ENCODE measurements around the gene GRIK5.
"Not testable (repeated sequence)": the region's sequence is repeated elsewhere in the genome, so short reads cannot be mapped to it uniquely, and the experiment has no call there.

GRIK5 gene

DNA sequence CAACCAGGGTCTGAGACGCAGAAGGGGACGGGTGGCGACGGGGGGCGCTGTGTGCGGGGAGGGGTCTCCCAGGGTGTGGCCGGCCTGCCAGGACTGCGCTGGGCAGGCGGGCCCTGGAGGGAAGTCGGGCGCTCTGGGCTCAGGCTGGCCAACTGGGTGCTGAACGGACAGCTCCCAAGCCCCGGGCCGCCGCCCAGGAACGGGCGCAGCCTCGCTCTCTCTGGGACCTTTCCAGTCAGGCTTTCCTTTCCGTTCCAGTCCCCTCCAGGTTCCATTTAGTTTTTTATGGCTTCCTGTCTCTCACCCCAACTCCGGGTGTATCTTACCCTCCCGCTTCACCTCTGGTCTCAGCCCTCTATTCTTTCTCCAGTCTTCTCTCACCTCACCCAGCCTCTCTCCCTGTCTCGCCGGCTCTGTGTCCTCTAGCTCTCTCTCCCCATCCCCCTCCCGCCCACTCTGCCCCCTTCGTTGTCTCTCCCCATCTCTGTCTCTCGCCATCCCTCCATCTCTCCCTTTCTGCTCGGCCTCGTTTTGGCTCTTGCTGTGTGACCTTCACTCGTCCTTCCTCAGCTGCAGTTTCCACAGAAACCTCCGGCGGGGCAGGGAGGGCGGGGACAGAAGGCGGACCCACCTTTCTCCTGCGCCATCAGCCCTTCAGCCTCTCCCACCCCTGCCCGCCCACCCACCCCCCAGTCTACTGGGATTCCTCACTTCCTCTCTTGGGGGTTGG, 72.7 kb downstream of the GRIK5 start:
- Histone ChIP-seq H3K27me3 (ENCODE audit: control insufficient read depth in 1 of 2, insufficient read depth in 2 of 2, low read length in 2 of 2) (peaks cover 64 to 65% of the 10 kb centered on the region in 2 donors), H3K4me1 (ENCODE audit: control insufficient read depth, insufficient read depth, low read length) (peaks cover 23% of the 10 kb centered on the region), H3K9me3 (ENCODE audit: control insufficient read depth in 2 of 2, low read length in 2 of 2) (no peaks in the 10 kb centered on the region), H3K36me3 (ENCODE audit: control insufficient read depth in 2 of 2, insufficient read depth in 2 of 2, low read length in 2 of 2) (peaks cover 0 to 1% of the 10 kb centered on the region in 2 donors), H3K4me3 (ENCODE audit: low read length in 2 of 2) (peak overlapping the region; percentile 25 to 29), H3K9ac (ENCODE audit: low read length in 2 of 2) (no peak overlapping the region), H3K27ac (ENCODE audit: low read length) (no peak overlapping the region)

DNA sequence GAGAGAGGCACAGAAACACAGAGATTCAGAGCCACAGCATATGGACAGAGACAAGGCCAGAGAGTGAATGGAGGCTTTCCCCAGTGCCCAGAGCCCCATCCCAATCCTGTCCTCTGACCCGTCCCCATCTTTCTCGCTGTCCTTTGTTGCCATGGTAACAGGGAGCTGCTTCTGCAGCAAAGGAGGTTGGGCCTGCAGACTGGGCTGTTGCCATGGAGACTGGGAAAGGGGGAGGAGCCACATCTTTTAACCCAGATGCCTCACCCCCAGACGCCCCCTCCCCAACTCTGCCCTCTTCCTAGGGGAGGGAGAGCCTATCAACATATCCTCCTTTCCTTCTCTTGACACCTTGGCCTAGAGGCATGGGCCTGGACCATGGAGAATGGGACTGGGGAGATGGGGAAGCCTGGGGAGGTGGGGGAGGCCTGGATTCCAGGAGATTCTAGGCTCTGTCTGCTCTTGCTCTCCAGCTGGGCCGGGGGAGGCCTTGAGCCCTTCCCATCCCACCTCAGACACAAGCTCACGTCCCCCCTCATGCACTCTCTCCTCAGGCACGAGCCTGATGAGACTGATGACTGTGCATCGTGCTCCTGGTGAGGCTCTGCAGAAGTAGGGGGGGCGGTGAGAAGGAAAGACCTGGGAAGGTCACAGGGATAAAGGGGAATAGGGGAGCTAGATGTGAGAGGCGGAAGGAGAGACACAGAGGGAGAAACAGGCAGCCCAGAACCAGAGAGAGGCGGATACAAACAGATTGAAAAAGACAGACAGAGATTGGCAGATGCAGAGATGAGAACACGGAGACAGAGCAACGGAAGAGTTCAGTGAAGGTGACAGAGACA, 73.8 kb downstream of the GRIK5 start:
- Histone ChIP-seq H3K36me3 (ENCODE audit: control insufficient read depth in 2 of 2, insufficient read depth in 2 of 2, low read length in 2 of 2) (no peaks in the 10 kb centered on the region), H3K9ac (ENCODE audit: low read length in 2 of 2) (no peak overlapping the region), H3K27me3 (ENCODE audit: control insufficient read depth in 1 of 2, insufficient read depth in 2 of 2, low read length in 2 of 2) (peaks cover 64% of the 10 kb centered on the region in 2 donors), H3K4me1 (ENCODE audit: control insufficient read depth, insufficient read depth, low read length) (peaks cover 23% of the 10 kb centered on the region), H3K4me3 (ENCODE audit: low read length in 2 of 2) (no peak overlapping the region), H3K9me3 (ENCODE audit: control insufficient read depth in 2 of 2, low read length in 2 of 2) (no peaks in the 10 kb centered on the region), H3K27ac (ENCODE audit: low read length) (no peak overlapping the region)

DNA sequence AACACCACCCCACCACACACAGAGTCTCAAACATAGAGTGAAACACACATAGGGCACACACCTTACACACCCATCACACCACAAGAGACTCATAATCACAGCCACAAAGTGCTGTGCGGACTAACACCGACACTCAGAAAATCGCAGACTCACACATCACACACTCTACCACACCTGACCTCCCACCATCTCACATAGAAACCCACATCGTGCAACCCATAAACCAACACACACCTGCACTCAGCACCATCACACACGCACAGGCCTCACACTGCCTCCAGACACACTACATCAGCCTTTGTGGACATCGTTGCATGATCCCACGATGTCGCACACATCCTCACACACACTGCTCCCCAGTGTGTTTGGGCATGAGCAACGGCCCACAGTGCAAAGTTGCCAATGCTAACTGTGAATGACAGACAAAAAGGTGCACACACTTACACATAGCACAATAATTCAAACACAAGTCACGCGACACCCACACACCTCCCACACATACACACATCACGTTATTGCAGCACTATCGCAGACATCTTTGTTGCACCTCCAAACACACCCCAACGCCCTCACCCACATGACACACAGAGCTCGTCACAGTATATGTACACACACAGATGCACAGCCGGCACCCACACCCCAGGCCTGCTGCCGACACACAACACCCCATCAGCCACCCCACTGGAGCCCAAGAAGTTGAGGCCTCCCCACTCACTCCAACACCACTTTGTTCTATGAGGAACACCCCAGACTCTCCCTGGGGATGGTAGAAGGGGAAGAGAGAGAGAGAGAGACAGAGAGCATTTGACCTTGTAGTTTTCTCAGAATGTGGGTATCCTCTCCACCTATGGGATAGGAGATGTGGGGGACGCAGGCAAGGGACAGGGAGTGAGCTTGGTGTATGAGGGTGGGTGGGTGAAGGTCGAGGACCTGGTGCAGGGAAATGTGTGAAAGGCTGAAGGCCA, 74.7 kb downstream of the GRIK5 start:
- no peaks in the 10 kb centered on the region for H3K9me3 ChIP-seq (ENCODE audit: control insufficient read depth in 2 of 2, low read length in 2 of 2)
- H3K9ac ChIP-seq (ENCODE audit: low read length in 2 of 2), result no peak overlapping the region
- peaks cover 23% of the 10 kb centered on the region for H3K4me1 ChIP-seq (ENCODE audit: control insufficient read depth, insufficient read depth, low read length)
- no peaks in the 10 kb centered on the region for H3K36me3 ChIP-seq (ENCODE audit: control insufficient read depth in 2 of 2, insufficient read depth in 2 of 2, low read length in 2 of 2)
- peaks cover 63 to 69% of the 10 kb centered on the region in 2 donors for H3K27me3 ChIP-seq (ENCODE audit: control insufficient read depth in 1 of 2, insufficient read depth in 2 of 2, low read length in 2 of 2)
- H3K27ac ChIP-seq (ENCODE audit: low read length), result no peak overlapping the region
- no peak overlapping the region for H3K4me3 ChIP-seq (ENCODE audit: low read length in 2 of 2)

GRCh38 chr19:41994521-41994971, 75.5 kb downstream of the GRIK5 start:
- Histone ChIP-seq H3K4me1 (ENCODE audit: control insufficient read depth, insufficient read depth, low read length) (peaks cover 23% of the 10 kb centered on the region), H3K36me3 (ENCODE audit: control insufficient read depth in 2 of 2, insufficient read depth in 2 of 2, low read length in 2 of 2) (no peaks in the 10 kb centered on the region), H3K9me3 (ENCODE audit: control insufficient read depth in 2 of 2, low read length in 2 of 2) (no peaks in the 10 kb centered on the region), H3K27ac (ENCODE audit: low read length) (no peak overlapping the region), H3K4me3 (ENCODE audit: low read length in 2 of 2) (no peak overlapping the region), H3K9ac (ENCODE audit: low read length in 2 of 2) (no peak overlapping the region), H3K27me3 (ENCODE audit: control insufficient read depth in 1 of 2, insufficient read depth in 2 of 2, low read length in 2 of 2) (peaks cover 57 to 64% of the 10 kb centered on the region in 2 donors)

GRCh38 chr19:41993612-41994483, 76.2 kb downstream of the GRIK5 start, which contains the start of gene ATP1A3:
Gene ATP1A3, minus strand, starts transcription at chr19:41994230. Its CDS starts 154 bp downstream, at chr19:41994076.
- H3K9me3 ChIP-seq (ENCODE audit: control insufficient read depth in 2 of 2, low read length in 2 of 2), result no peaks in the 10 kb centered on the region
- peak within 1 kb of the TSS; percentile 40 to 44 for H3K4me3 ChIP-seq (ENCODE audit: low read length in 2 of 2)
- H3K36me3 ChIP-seq (ENCODE audit: control insufficient read depth in 2 of 2, insufficient read depth in 2 of 2, low read length in 2 of 2), result no peaks in the 10 kb centered on the region
- H3K27me3 ChIP-seq (ENCODE audit: control insufficient read depth in 1 of 2, insufficient read depth in 2 of 2, low read length in 2 of 2), result peaks cover 52 to 58% of the 10 kb centered on the region in 2 donors
- H3K27ac ChIP-seq (ENCODE audit: low read length), result no peak within 1 kb of the TSS
- no peak within 1 kb of the TSS for H3K9ac ChIP-seq (ENCODE audit: low read length in 2 of 2)
- peaks cover 20% of the 10 kb centered on the region for H3K4me1 ChIP-seq (ENCODE audit: control insufficient read depth, insufficient read depth, low read length)

- not testable (repeated sequence) for H3K36me3 ChIP-seq (ENCODE audit: control insufficient read depth in 2 of 2, insufficient read depth in 2 of 2, low read length in 2 of 2); H3K4me3 ChIP-seq (ENCODE audit: low read length in 2 of 2); H3K27ac ChIP-seq (ENCODE audit: low read length); H3K9ac ChIP-seq (ENCODE audit: low read length in 2 of 2); H3K9me3 ChIP-seq (ENCODE audit: control insufficient read depth in 2 of 2, low read length in 2 of 2); H3K4me1 ChIP-seq (ENCODE audit: control insufficient read depth, insufficient read depth, low read length)
- H3K27me3 ChIP-seq (ENCODE audit: control insufficient read depth in 1 of 2, insufficient read depth in 2 of 2, low read length in 2 of 2), result peaks cover 44 to 48% of the 10 kb centered on the region in 2 donors
These were observed 78.0 kb downstream of the GRIK5 start for GRCh38 chr19:41991925-41992569.

GRCh38 chr19:41991025-41991424, 79.0 kb downstream of the GRIK5 start:
- H3K27ac ChIP-seq (ENCODE audit: low read length), result no peak overlapping the region
- H3K4me3 ChIP-seq (ENCODE audit: low read length in 2 of 2), result no peak overlapping the region
- peaks cover 9% of the 10 kb centered on the region for H3K4me1 ChIP-seq (ENCODE audit: control insufficient read depth, insufficient read depth, low read length)
- H3K9me3 ChIP-seq (ENCODE audit: control insufficient read depth in 2 of 2, low read length in 2 of 2), result no peaks in the 10 kb centered on the region
- H3K9ac ChIP-seq (ENCODE audit: low read length in 2 of 2), result no peak overlapping the region
- peaks cover 34 to 38% of the 10 kb centered on the region in 2 donors for H3K27me3 ChIP-seq (ENCODE audit: control insufficient read depth in 1 of 2, insufficient read depth in 2 of 2, low read length in 2 of 2)
- no peaks in the 10 kb centered on the region for H3K36me3 ChIP-seq (ENCODE audit: control insufficient read depth in 2 of 2, insufficient read depth in 2 of 2, low read length in 2 of 2)

DNA sequence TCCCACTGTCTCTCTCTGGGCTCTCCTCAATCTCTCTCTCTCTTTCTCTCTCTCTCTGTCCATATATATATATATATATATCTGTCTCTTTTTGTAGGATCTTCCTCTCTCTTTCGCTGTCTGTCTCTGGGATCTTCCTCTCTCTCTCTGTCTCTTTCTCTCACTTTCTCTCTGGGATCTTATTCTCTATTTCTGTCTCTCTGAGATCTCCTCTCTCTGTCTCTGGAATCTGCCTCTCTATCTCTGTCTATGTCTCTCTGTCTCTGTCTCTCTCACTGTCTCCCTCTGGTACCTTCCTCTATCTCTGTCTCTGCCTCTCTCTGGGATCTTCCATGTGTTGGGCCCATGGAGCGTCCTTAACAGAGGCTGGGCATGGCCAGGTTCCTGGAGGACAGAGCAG, 79.4 kb downstream of the GRIK5 start:
- Histone ChIP-seq H3K27me3 (ENCODE audit: control insufficient read depth in 1 of 2, insufficient read depth in 2 of 2, low read length in 2 of 2) (peaks cover 30 to 34% of the 10 kb centered on the region in 2 donors), H3K36me3 (ENCODE audit: control insufficient read depth in 2 of 2, insufficient read depth in 2 of 2, low read length in 2 of 2) (no peaks in the 10 kb centered on the region), H3K9me3 (ENCODE audit: control insufficient read depth in 2 of 2, low read length in 2 of 2) (no peaks in the 10 kb centered on the region), H3K9ac (ENCODE audit: low read length in 2 of 2) (no peak overlapping the region), H3K4me3 (ENCODE audit: low read length in 2 of 2) (no peak overlapping the region), H3K4me1 (ENCODE audit: control insufficient read depth, insufficient read depth, low read length) (peaks cover 9% of the 10 kb centered on the region), H3K27ac (ENCODE audit: low read length) (no peak overlapping the region)

DNA sequence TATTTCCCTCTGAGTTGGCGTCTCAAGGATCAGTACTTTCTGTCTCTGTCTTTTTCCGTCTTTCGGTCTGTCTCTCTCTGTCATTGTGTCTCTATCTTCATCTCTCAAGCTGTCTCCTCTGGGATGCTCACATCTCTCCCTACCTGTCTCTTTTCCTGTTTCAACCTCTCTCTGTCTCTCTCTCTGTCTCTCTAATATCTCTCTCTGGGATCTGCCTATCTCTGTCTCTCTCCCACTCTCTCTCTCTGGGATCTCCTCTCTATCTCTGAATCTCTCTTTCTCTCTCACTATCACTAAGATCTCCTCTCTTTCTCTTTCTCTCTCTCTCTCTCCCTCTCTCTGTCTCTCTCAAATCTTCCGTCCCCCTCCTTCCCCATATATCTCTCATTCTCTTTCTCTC, 80.0 kb downstream of the GRIK5 start:
- H3K4me1 ChIP-seq (ENCODE audit: control insufficient read depth, insufficient read depth, low read length), result peaks cover 9% of the 10 kb centered on the region
- H3K36me3 ChIP-seq (ENCODE audit: control insufficient read depth in 2 of 2, insufficient read depth in 2 of 2, low read length in 2 of 2), result no peaks in the 10 kb centered on the region
- no peak overlapping the region for H3K27ac ChIP-seq (ENCODE audit: low read length)
- no peak overlapping the region for H3K9ac ChIP-seq (ENCODE audit: low read length in 2 of 2)
- no peaks in the 10 kb centered on the region for H3K9me3 ChIP-seq (ENCODE audit: control insufficient read depth in 2 of 2, low read length in 2 of 2)
- no peak overlapping the region for H3K4me3 ChIP-seq (ENCODE audit: low read length in 2 of 2)
- H3K27me3 ChIP-seq (ENCODE audit: control insufficient read depth in 1 of 2, insufficient read depth in 2 of 2, low read length in 2 of 2), result peaks cover 24 to 30% of the 10 kb centered on the region in 2 donors

Measured in stomach smooth muscle (tissue), 2 donors.